Activated CD8-positive, alpha-beta memory T cell treated with anti-CD3 and anti-CD28 coated beads for 48 hours (primary cell): ENCODE data around the gene SGK1.
A peak's percentile ranks its signal among the peaks of the same experiment; 100 is the strongest.
"Not testable (repeated sequence)": the region's sequence is repeated elsewhere in the genome, so short reads cannot be mapped to it uniquely, and the experiment has no call there.

Source experiments
- DNase-seq, 3 experiments: peaks; one replicate each; pipeline ENCODE4 v3.0.0-alpha.2; 2020; ENCODE audit warnings: low read depth in 2 of 3, low spot score in 2 of 3

The SGK1 gene

GRCh38 chr6:134255280-134255679 lies 62.6 kb downstream of the SGK1 start:
- DNase-seq: not testable (repeated sequence)

- DNase-seq: no peak
These were observed 63.8 kb downstream of the SGK1 start for GRCh38 chr6:134254118-134254517.

- no peak for DNase-seq
These were observed 64.2 kb downstream of the SGK1 start for GRCh38 chr6:134253681-134254080.

GRCh38 chr6:134251320-134251719 lies 66.6 kb downstream of the SGK1 start:
- DNase-seq: no peak

- DNase-seq: no peak
These were observed 67.1 kb downstream of the SGK1 start for GRCh38 chr6:134250776-134251175.

GRCh38 chr6:134249759-134250602 lies 67.9 kb downstream of the SGK1 start:
- DNase-seq: no peak

- DNase-seq: no peak
These were observed 68.6 kb downstream of the SGK1 start for GRCh38 chr6:134249239-134249758.

- DNase-seq: no peak
These were observed 69.9 kb downstream of the SGK1 start for GRCh38 chr6:134247844-134248580.

GRCh38 chr6:134247231-134247833 lies 70.6 kb downstream of the SGK1 start:
- peak in 2 of 3 experiments; percentile 28 to 31 for DNase-seq

- DNase-seq: no peak
These were observed 72.2 kb downstream of the SGK1 start for GRCh38 chr6:134245706-134246105.

- no peak for DNase-seq
These were observed 72.9 kb downstream of the SGK1 start for GRCh38 chr6:134245041-134245440.

- no peak for DNase-seq
These were observed 77.1 kb downstream of the SGK1 start for GRCh38 chr6:134240665-134241431.

GRCh38 chr6:134238960-134239795 lies 78.7 kb downstream of the SGK1 start:
- no peak for DNase-seq

GRCh38 chr6:134238006-134238405 lies 79.9 kb downstream of the SGK1 start:
- no peak for DNase-seq

GRCh38 chr6:134235937-134236751 lies 81.8 kb downstream of the SGK1 start:
- DNase-seq: no peak

GRCh38 chr6:134235334-134235733 lies 82.6 kb downstream of the SGK1 start:
- not testable (repeated sequence) for DNase-seq

- DNase-seq: no peak
These were observed 84.5 kb downstream of the SGK1 start for GRCh38 chr6:134233180-134233955.

- no peak for DNase-seq
These were observed 87.0 kb downstream of the SGK1 start for GRCh38 chr6:134230940-134231339.
